OCI-LY3 (cell line): Measurements from ENCODE around the gene ZNF768.
"Not testable (repeated sequence)": the region's sequence is repeated elsewhere in the genome, so short reads cannot be mapped to it uniquely, and the experiment has no call there.

Experiments
- EZH2phosphoT487 ChIP-seq: fragments of 200-600 bp; shearing (Covaris generic); IDR thresholded peaks from 2 replicates; pipeline ENCODE4 v1.6.1; 2018; ENCODE audit warnings: antibody characterized with exemption, mixed run types, low read depth
- TF ChIP-seq, protein P1 (sequence below): fragments of 200-600, 300-600 bp; sonication (generic); IDR thresholded peaks from 2 replicates; pipeline ENCODE4 v1.5.1; 2014; ENCODE audit warnings: antibody characterized with exemption, low read length, low read depth

DNA sequence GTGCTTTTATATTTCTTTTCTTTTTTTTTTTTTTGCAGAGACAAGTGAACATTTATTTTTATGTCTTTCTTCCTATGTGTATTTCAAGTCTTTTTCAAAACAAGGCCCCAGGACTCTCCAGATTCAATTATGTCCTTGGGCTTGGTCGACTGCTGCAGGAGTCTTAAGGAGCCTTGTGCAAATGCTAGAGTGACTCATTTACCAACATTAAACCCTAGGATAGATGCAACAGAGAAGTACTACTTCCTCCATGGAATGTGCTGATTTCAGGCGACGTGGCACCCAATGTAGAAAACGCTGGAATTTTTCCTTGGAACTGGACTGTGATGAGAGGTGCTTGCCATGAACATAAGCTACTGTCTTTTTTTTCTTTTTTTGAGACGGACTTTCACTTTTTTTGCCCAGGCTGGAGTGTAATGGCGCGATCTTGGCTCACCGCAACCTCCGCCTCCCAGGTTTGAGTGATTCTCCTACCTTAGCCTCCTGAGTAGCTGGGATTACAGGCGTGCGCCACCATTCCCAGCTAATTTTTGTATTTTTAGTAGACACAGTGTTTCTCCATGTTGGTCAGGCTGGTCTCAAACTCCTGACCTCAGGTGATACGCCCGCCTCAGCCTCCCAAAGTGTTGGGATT lies 10.1 kb upstream of the ZNF768 start:
- TF ChIP-seq, protein P1, sequence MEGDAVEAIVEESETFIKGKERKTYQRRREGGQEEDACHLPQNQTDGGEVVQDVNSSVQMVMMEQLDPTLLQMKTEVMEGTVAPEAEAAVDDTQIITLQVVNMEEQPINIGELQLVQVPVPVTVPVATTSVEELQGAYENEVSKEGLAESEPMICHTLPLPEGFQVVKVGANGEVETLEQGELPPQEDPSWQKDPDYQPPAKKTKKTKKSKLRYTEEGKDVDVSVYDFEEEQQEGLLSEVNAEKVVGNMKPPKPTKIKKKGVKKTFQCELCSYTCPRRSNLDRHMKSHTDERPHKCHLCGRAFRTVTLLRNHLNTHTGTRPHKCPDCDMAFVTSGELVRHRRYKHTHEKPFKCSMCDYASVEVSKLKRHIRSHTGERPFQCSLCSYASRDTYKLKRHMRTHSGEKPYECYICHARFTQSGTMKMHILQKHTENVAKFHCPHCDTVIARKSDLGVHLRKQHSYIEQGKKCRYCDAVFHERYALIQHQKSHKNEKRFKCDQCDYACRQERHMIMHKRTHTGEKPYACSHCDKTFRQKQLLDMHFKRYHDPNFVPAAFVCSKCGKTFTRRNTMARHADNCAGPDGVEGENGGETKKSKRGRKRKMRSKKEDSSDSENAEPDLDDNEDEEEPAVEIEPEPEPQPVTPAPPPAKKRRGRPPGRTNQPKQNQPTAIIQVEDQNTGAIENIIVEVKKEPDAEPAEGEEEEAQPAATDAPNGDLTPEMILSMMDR: not testable (repeated sequence)
- not testable (repeated sequence) for TF ChIP-seq EZH2phosphoT487
